Lung (tissue), 12 donors: Measurements from ENCODE around the gene SLC6A6. TPM values are rescaled to one million over a fixed set of nuclear protein-coding genes. Genes with fewer than 3 reads are reported as not detected.

Experiments used
- ATAC-seq: fragments of 200-7000 bp; cut with Tn5 transposase; one replicate; pipeline ENCODE4 v1.9.1; 2020; ENCODE audit warnings: moderate number of reproducible peaks; ENCODE audit not compliant: insufficient read depth, low FRiP score
- DNase-seq, 3 donors: peaks; one replicate each; pipeline ENCODE4 v3.0.0-alpha.2; 2013 to 2017
- H3K27ac ChIP-seq, 2 donors: one replicate each; pipeline ENCODE4 v1.5.1; 2013; ENCODE audit warnings: mild to moderate bottlenecking in 2 of 2, moderate library complexity in 2 of 2, control low read depth in 1 of 2, inconsistent platforms in 1 of 2, low read depth in 1 of 2, low read length in 1 of 2
- H3K27me3 ChIP-seq, 3 donors: one replicate each; pipeline ENCODE4 v1.5.1; 2013; ENCODE audit warnings: low read length in 2 of 3; ENCODE audit not compliant: control insufficient read depth in 3 of 3, insufficient read depth in 3 of 3
- H3K36me3 ChIP-seq, 4 donors: one replicate each; pipeline ENCODE4 v1.5.1; 2013; ENCODE audit warnings: low read length in 4 of 4, mild to moderate bottlenecking in 1 of 4, moderate library complexity in 1 of 4; ENCODE audit not compliant: control insufficient read depth in 4 of 4, insufficient read depth in 4 of 4
- H3K4me1 ChIP-seq, 5 donors: one replicate each; pipeline ENCODE4 v1.5.1; 2013; ENCODE audit warnings: low read length in 5 of 5, mild to moderate bottlenecking in 2 of 5, moderate library complexity in 1 of 5; ENCODE audit not compliant: control insufficient read depth in 5 of 5, insufficient read depth in 5 of 5
- H3K4me3 ChIP-seq: one replicate; pipeline ENCODE4 v1.5.1; 2013; ENCODE audit warnings: mild to moderate bottlenecking, control low read depth, moderate library complexity
- H3K9ac ChIP-seq, 2 donors: one replicate each; pipeline ENCODE4 v1.5.1; 2013; ENCODE audit warnings: low read length in 2 of 2, control low read depth in 1 of 2; ENCODE audit not compliant: insufficient read depth in 1 of 2
- H3K9me3 ChIP-seq, 4 donors: one replicate each; pipeline ENCODE4 v1.5.1; 2013; ENCODE audit warnings: low read length in 3 of 4, mild to moderate bottlenecking in 1 of 4, moderate library complexity in 1 of 4; ENCODE audit not compliant: control insufficient read depth in 4 of 4, insufficient read depth in 3 of 4
- WGBS, 2 donors: extraction: QIAGEN DNeasy Blood & Tissue Kit; methylation state at CpG; one replicate each; pipeline ENCODE4 v1.1.7; 2013; 5-methylcytosine and 5-hydroxymethylcytosine counted together
- polyA plus RNA-seq, 2 donors: library from polyadenylated mRNA; stranded (reverse); fragments of 200-250 nt; gene quantifications; one replicate each; pipeline ENCODE4 v1.2.1, GENCODE V29; 2013
- total RNA-seq, 2 donors: library from RNA; depleted of rRNA in 1 of 2; stranded (reverse); fragments of >200 nt in 1 of 2; gene quantifications; one replicate each; pipeline ENCODE4 v1.2.1, GENCODE V29; 2014 to 2021
- TF ChIP-seq, protein P1 (sequence below): IDR thresholded peaks from 2 replicates; pipeline ENCODE4 v1.5.1; 2012; ENCODE audit warnings: mild to moderate bottlenecking; ENCODE audit errors: control extremely low read depth, extremely low read depth
- donor health status: control.
- donor health status: control.
- donor health status: Bipolar disorder and iron deficiency.
- donor health status: healthy.
- donor health status: DM: yes; HTN: yes; CAD: no.

SLC6A6 gene
- total and polyA plus RNA-seq, 4 donors: 16.1 to 96.3 (median 57.4) TPM

DNA sequence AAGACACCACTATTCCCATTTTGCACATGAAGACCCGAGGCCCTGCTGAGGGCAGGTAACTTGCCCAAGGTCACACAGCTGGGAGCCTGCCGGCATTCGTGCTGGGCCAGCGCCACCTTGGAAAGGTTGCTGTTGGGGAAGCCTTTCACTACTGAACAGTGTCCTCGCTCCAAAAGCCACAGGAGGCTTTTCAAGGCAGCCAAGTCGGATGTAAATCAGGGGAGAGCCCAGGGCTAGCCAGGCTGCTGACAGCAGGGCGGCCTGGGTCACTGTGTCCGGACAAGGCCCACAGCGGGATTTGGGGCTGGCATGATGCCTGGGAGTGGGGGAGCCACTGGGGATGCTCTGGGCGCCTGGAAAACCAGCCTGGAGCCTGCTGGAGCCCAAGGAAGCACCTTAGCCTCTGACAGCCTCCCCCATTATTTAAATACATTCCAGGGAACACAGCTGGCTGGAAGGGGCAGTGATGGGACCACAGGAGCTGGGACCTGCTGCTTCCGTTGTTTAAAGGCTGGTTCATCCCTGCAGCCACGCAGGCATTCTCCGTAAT is 10.5 kb downstream of the SLC6A6 start:
- DNase-seq: no peak
- WGBS, 2 donors: 75 to 82% methylated on average over 13 of the region's 13 CpGs
- no peak for ATAC-seq
- no peaks in the 10 kb centered on the region for H3K9me3 ChIP-seq
- peaks cover 0 to 6% (median 3%) of the 10 kb centered on the region in 4 donors for H3K36me3 ChIP-seq
- H3K27ac ChIP-seq: peak overlapping the region in 1 of 2 donors; percentile 79
- H3K4me1 ChIP-seq: peaks cover 0 to 17% (median 11%) of the 10 kb centered on the region in 5 donors
- H3K4me3 ChIP-seq: no peak overlapping the region
- no peaks in the 10 kb centered on the region for H3K27me3 ChIP-seq
- H3K9ac ChIP-seq: no peak overlapping the region
- TF ChIP-seq, protein P1, sequence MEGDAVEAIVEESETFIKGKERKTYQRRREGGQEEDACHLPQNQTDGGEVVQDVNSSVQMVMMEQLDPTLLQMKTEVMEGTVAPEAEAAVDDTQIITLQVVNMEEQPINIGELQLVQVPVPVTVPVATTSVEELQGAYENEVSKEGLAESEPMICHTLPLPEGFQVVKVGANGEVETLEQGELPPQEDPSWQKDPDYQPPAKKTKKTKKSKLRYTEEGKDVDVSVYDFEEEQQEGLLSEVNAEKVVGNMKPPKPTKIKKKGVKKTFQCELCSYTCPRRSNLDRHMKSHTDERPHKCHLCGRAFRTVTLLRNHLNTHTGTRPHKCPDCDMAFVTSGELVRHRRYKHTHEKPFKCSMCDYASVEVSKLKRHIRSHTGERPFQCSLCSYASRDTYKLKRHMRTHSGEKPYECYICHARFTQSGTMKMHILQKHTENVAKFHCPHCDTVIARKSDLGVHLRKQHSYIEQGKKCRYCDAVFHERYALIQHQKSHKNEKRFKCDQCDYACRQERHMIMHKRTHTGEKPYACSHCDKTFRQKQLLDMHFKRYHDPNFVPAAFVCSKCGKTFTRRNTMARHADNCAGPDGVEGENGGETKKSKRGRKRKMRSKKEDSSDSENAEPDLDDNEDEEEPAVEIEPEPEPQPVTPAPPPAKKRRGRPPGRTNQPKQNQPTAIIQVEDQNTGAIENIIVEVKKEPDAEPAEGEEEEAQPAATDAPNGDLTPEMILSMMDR: no peak

DNA sequence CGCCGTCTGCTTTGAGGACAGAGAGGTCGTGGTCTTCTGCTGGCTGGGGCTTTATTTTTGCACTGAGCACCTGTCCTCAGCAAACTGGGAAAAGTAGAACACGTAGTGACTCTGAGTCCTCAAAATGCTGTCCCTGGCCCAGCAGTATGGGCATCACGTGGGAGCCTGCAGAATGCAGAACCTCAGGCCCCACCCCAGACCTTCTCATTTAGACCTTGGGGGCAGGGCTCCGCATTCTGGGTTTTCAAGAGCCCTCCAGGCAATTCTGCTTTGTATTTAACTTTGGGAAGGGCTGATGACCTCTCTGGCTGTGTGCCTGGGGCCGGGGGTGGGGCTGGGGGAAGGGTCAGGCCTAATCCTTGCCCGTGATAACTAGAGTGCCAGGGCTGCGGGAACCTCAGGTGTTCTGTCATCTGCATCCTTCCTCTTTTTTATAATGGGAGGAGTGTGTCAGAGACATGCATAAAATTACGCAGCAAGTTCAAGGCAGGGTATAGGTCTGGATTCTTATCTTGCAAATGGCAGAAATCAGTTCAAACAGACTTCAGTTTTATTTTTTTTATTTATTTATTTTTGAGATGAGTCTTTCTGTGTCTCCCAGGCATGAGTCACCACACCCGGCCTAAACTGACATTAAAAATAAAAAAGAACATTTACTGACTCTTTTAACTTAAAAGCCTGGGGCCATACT is 11.1 kb downstream of the SLC6A6 start:
- no peak overlapping the region for H3K9ac ChIP-seq
- no peaks in the 10 kb centered on the region for H3K9me3 ChIP-seq
- TF ChIP-seq, protein P1: no peak
- H3K36me3 ChIP-seq: peaks cover 0 to 6% (median 4%) of the 10 kb centered on the region in 4 donors
- WGBS, 2 donors: 50 to 52% methylated on average over 11 of the region's 11 CpGs
- peaks cover 0 to 17% (median 11%) of the 10 kb centered on the region in 5 donors for H3K4me1 ChIP-seq
- ATAC-seq (no peak), DNase-seq (peak in 1 of 3 donors; percentile 43)
- H3K4me3 ChIP-seq: no peak overlapping the region
- peak overlapping the region in 1 of 2 donors; percentile 79 for H3K27ac ChIP-seq
- no peaks in the 10 kb centered on the region for H3K27me3 ChIP-seq

DNA sequence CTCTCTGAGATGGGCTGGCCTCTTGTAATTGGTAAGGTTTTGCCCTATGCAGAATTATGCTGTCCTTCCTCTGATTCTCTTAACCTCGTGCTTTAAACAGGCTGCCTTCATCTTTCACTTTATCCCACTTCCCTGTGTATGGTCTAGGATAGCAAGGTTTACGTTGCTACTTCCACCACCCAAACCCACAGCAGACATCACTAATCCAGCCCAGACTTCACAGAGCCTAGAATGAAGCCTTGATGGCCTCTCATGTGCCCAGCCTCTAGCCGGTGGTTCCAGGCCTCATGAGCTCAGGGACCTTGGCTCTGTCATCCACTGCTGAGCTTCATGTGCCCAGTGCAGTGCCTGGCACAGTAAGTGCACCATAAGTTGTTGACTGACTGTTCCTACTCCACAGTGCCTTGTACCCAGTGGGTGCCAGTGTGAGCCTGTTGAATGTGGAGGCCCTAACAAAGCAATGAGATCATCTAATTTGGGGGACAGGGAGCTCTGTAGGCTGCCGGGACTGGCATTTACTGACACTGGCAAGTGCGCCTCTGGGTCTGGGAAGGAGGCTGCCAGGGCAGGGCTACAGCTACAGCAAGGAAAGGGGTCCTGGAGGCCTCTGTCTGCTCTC is 12.5 kb downstream of the SLC6A6 start:
- no peak for DNase-seq
- no peak for ATAC-seq
- Histone ChIP-seq H3K4me1 (peaks cover 0 to 26% (median 14%) of the 10 kb centered on the region in 5 donors), H3K36me3 (peaks cover 0 to 6% (median 3%) of the 10 kb centered on the region in 4 donors), H3K27ac (peak overlapping the region in 1 of 2 donors; percentile 34), H3K9ac (no peak overlapping the region), H3K4me3 (no peak overlapping the region), H3K27me3 (no peaks in the 10 kb centered on the region), H3K9me3 (no peaks in the 10 kb centered on the region)
- WGBS, 2 donors: 75 to 82% methylated on average over 5 of the region's 5 CpGs
- TF ChIP-seq, protein P1: no peak
